CD4-positive, alpha-beta T cell treated with Interleukin-12 subunit alpha and Interleukin-12 subunit beta, for 1 hour (primary cell): ENCODE data around the gene PGM2L1.
A peak's percentile ranks its signal among the peaks of the same experiment; 100 is the strongest.
"Not testable (repeated sequence)": the region's sequence is repeated elsewhere in the genome, so short reads cannot be mapped to it uniquely, and the experiment has no call there.

Experiments used
- DNase-seq: peaks from one replicate; pipeline ENCODE4 v3.0.0-alpha.2; 2020

Gene PGM2L1

GRCh38 chr11:74332291-74332690 lies 65.9 kb downstream of the PGM2L1 start:
- no peak for DNase-seq

GRCh38 chr11:74331000-74331399 lies 67.2 kb downstream of the PGM2L1 start:
- not testable (repeated sequence) for DNase-seq

- DNase-seq, result no peak
These were observed 68.0 kb downstream of the PGM2L1 start for GRCh38 chr11:74330075-74330858.

GRCh38 chr11:74327076-74327475 lies 71.2 kb downstream of the PGM2L1 start:
- no peak for DNase-seq

- no peak for DNase-seq
These were observed 71.6 kb downstream of the PGM2L1 start for GRCh38 chr11:74326665-74327064.

- no peak for DNase-seq
These were observed 72.3 kb downstream of the PGM2L1 start for GRCh38 chr11:74325649-74326645.

- DNase-seq, result no peak
These were observed 75.6 kb downstream of the PGM2L1 start for GRCh38 chr11:74322667-74323066.

GRCh38 chr11:74321487-74322188 lies 76.6 kb downstream of the PGM2L1 start:
- DNase-seq, result peak; percentile 22

- DNase-seq, result no peak
These were observed 77.7 kb downstream of the PGM2L1 start for GRCh38 chr11:74320538-74320937.

- no peak for DNase-seq
These were observed 79.0 kb downstream of the PGM2L1 start for GRCh38 chr11:74319139-74319816.

- DNase-seq, result no peak
These were observed 79.8 kb downstream of the PGM2L1 start for GRCh38 chr11:74318241-74318932.

- DNase-seq, result no peak
These were observed 81.3 kb downstream of the PGM2L1 start for GRCh38 chr11:74316772-74317505.

- no peak for DNase-seq
These were observed 85.9 kb downstream of the PGM2L1 start for GRCh38 chr11:74312326-74312725.

- peak; percentile 57 for DNase-seq
These were observed 86.8 kb downstream of the PGM2L1 start, which contains the start of gene P4HA3 for GRCh38 chr11:74311352-74311926. TSS of gene P4HA3 (minus strand) at chr11:74311640. CDS start at chr11:74311611, 29 bp downstream.

- no peak for DNase-seq
These were observed 87.4 kb downstream of the PGM2L1 start for GRCh38 chr11:74310857-74311256.

- DNase-seq, result no peak
These were observed 90.8 kb downstream of the PGM2L1 start for GRCh38 chr11:74307434-74307833.

- DNase-seq, result no peak
These were observed 91.6 kb downstream of the PGM2L1 start for GRCh38 chr11:74306435-74307175.

GRCh38 chr11:74299015-74299414 lies 99.2 kb downstream of the PGM2L1 start:
- no peak for DNase-seq

- DNase-seq, result no peak
These were observed 100.7 kb downstream of the PGM2L1 start for GRCh38 chr11:74297484-74297883.

- DNase-seq, result no peak
These were observed 109.3 kb downstream of the PGM2L1 start for GRCh38 chr11:74288911-74289310.
